Kidney (tissue), 14 donors: ENCODE results near the gene ZNF792. TPM values are rescaled to one million over a fixed set of nuclear protein-coding genes. Genes with fewer than 3 reads are reported as not detected.
A peak's percentile ranks its signal among the peaks of the same experiment; 100 is the strongest.
"Not testable (repeated sequence)": the region's sequence is repeated elsewhere in the genome, so short reads cannot be mapped to it uniquely, and the experiment has no call there.

Experiments
- DNase-seq, 5 donors: peaks; one replicate each; pipeline ENCODE4 v3.0.0-alpha.2; 2013 to 2020
- FAIRE-seq: peaks from 2 replicates; lab custom pipeline; 2012; peaks lifted over from hg19 to GRCh38; lab: Jason Lieb, UNC
- H3K27ac ChIP-seq, 2 donors: one replicate each; pipeline ENCODE4 v1.7.0; 2013; ENCODE audit warnings: low read depth in 2 of 2, low read length in 2 of 2, inconsistent platforms in 1 of 2
- H3K27me3 ChIP-seq: one replicate; pipeline ENCODE4 v1.7.1; 2013; ENCODE audit warnings: low read length, inconsistent platforms; ENCODE audit not compliant: control insufficient read depth, insufficient read depth
- H3K36me3 ChIP-seq, 3 donors: one replicate each; pipeline versions ENCODE4 v1.7.0 to v1.7.1; 2013; ENCODE audit warnings: low read length in 3 of 3, control low read depth in 1 of 3, inconsistent platforms in 1 of 3; ENCODE audit not compliant: insufficient read depth in 3 of 3, control insufficient read depth in 2 of 3
- H3K4me1 ChIP-seq, 3 donors: one replicate each; pipeline versions ENCODE4 v1.7.0 to v1.7.1; 2013; ENCODE audit warnings: low read length in 3 of 3, inconsistent platforms in 1 of 3, low read depth in 1 of 3; ENCODE audit not compliant: control insufficient read depth in 2 of 3, insufficient read depth in 2 of 3
- H3K4me3 ChIP-seq, 3 donors: one replicate each; pipeline versions ENCODE4 v1.7.0 to v1.8.1; 2013; ENCODE audit warnings: low read length in 3 of 3, control low read depth in 1 of 3, inconsistent platforms in 1 of 3
- H3K9ac ChIP-seq, 3 donors: one replicate each; pipeline versions ENCODE4 v1.7.0 to v1.7.1; 2013; ENCODE audit warnings: low read length in 3 of 3, control low read depth in 1 of 3, inconsistent platforms in 1 of 3
- H3K9me3 ChIP-seq, 3 donors: one replicate each; pipeline versions ENCODE4 v1.7.0 to v1.7.1; 2013; ENCODE audit warnings: low read length in 3 of 3, control low read depth in 1 of 3, inconsistent platforms in 1 of 3; ENCODE audit not compliant: control insufficient read depth in 2 of 3, insufficient read depth in 1 of 3
- intact Hi-C: fragments of 100-400 bp; cut with DNase I; formaldehyde crosslinking; loops from one replicate; pipeline ENCODE4 v1.11.1; 2022
- polyA plus RNA-seq: library from polyadenylated mRNA; stranded (reverse); fragments of 350-450 nt; fragmentation: Illumina TruSeq; extraction: RNeasy Lipid Tissue Mini Kit (QIAGEN cat#74804); gene quantifications from one replicate; pipeline ENCODE4 v1.2.3, GENCODE V29; 2014; ENCODE audit warnings: low read depth, low replicate concordance; ENCODE audit not compliant: insufficient read depth
- total RNA-seq: library from RNA; stranded (reverse); fragmentation: NEBNext Ultra II Directional; extraction: Animal tissue kit (Norgen Biotek cat#: 25700); gene quantifications from one replicate; pipeline ENCODE4 v1.2.1, GENCODE V29; 2021
- TF ChIP-seq, protein P1 (sequence below): IDR thresholded peaks from 3 replicates; pipeline ENCODE4 v1.5.1; 2012; ENCODE audit warnings: mild to moderate bottlenecking, moderate library complexity, borderline replicate concordance; ENCODE audit not compliant: insufficient read depth; ENCODE audit errors: extremely low read depth
- donor health status: control.
- donor health status: control.
- donor health status: control.
- donor health status: control.
- donor health status: control.
- donor health status: DM: yes; HTN: yes; CAD: no.
- donor health status: Normal renal cell carcinoma (clear cell type).

The ZNF792 gene
- total and polyA plus RNA-seq, 2 donors from 2014 or later = 2.0 to 9.1 TPM

DNA sequence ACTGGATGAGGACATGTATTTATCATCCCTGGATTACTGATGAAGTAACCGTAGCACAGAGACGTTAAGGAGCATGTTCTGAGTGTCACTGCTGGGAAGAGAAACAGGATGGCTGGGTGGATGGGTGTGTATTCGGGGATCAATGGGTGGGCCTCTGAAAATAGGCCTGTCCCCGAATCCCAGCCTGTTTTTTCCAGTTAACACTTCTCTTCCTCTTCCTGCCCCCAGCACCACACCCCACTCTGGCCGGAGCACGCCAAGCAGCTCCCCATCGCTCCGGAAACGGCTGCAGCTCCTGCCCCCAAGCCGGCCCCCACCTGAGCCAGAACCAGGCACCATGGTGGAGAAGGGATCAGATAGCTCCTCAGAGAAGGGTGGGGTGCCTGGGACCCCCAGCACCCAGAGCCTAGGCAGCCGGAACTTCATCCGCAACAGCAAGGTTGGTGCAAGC lies 44.9 kb upstream of the ZNF792 start:
- Histone ChIP-seq H3K9ac (no peak overlapping the region), H3K27ac (no peak overlapping the region), H3K36me3 (peaks cover 4 to 19% (median 5%) of the 10 kb centered on the region in 3 donors), H3K4me3 (no peak overlapping the region), H3K27me3 (no peaks in the 10 kb centered on the region), H3K9me3 (no peaks in the 10 kb centered on the region), H3K4me1 (peaks cover 0 to 8% (median 0%) of the 10 kb centered on the region in 3 donors)
- DNase-seq = no peak
- FAIRE-seq = no peak
- TF ChIP-seq, protein P1, sequence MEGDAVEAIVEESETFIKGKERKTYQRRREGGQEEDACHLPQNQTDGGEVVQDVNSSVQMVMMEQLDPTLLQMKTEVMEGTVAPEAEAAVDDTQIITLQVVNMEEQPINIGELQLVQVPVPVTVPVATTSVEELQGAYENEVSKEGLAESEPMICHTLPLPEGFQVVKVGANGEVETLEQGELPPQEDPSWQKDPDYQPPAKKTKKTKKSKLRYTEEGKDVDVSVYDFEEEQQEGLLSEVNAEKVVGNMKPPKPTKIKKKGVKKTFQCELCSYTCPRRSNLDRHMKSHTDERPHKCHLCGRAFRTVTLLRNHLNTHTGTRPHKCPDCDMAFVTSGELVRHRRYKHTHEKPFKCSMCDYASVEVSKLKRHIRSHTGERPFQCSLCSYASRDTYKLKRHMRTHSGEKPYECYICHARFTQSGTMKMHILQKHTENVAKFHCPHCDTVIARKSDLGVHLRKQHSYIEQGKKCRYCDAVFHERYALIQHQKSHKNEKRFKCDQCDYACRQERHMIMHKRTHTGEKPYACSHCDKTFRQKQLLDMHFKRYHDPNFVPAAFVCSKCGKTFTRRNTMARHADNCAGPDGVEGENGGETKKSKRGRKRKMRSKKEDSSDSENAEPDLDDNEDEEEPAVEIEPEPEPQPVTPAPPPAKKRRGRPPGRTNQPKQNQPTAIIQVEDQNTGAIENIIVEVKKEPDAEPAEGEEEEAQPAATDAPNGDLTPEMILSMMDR = no peak
- intact Hi-C loops = no loop called here

DNA sequence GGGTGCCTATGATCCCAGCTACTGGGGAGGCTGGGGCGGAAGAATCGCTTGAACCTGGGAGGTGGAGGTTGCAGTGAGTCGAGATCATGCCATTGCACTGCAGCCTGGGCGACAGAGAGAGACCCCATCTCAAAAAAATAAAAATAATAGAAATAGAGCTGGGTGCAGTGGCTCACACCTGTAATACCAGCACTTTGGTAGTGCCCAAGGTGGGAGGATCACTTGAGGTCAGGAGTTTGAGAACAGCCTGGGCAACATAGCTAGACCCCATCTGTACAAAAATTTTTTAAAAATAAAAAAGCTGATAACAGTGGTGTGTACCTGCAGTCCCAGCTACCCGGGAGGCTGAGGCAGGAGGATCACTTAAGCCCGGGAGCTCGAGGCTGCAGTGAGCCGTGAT lies 43.4 kb upstream of the ZNF792 start:
- Histone ChIP-seq H3K36me3 (peaks cover 4 to 22% (median 4%) of the 10 kb centered on the region in 3 donors), H3K4me1 (peaks cover 0 to 13% (median 2%) of the 10 kb centered on the region in 3 donors)
- H3K9me3 ChIP-seq, intact Hi-C loops, DNase-seq, FAIRE-seq, H3K27ac ChIP-seq, H3K4me3 ChIP-seq, H3K9ac ChIP-seq, H3K27me3 ChIP-seq: not testable (repeated sequence)

DNA sequence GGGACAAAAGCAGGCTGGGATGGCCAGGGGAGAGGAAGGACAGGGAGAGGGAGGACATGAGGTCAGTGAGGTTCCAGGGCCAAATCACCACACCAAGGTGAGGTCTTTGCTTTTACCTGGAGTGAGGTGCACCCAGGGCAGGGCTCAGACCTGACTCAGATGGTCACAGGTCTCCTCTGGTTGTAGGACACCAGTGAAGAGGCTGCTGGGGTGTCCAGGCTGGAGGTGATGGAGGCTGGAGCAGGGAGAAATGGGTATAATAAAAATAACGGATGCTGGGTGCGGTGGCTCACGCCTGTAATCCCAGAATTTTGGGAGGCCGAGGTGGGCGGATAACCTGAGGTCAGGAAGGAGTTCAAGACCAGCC lies 43.0 kb upstream of the ZNF792 start:
- Histone ChIP-seq H3K27me3 (no peaks in the 10 kb centered on the region), H3K36me3 (peaks cover 0 to 19% (median 4%) of the 10 kb centered on the region in 3 donors), H3K4me1 (peaks cover 0 to 13% (median 2%) of the 10 kb centered on the region in 3 donors), H3K9me3 (no peaks in the 10 kb centered on the region), H3K27ac (no peak overlapping the region), H3K4me3 (no peak overlapping the region), H3K9ac (no peak overlapping the region)
- TF ChIP-seq, protein P1 = no peak
- intact Hi-C loops = no loop called here
- no peak for DNase-seq
- FAIRE-seq = no peak

DNA sequence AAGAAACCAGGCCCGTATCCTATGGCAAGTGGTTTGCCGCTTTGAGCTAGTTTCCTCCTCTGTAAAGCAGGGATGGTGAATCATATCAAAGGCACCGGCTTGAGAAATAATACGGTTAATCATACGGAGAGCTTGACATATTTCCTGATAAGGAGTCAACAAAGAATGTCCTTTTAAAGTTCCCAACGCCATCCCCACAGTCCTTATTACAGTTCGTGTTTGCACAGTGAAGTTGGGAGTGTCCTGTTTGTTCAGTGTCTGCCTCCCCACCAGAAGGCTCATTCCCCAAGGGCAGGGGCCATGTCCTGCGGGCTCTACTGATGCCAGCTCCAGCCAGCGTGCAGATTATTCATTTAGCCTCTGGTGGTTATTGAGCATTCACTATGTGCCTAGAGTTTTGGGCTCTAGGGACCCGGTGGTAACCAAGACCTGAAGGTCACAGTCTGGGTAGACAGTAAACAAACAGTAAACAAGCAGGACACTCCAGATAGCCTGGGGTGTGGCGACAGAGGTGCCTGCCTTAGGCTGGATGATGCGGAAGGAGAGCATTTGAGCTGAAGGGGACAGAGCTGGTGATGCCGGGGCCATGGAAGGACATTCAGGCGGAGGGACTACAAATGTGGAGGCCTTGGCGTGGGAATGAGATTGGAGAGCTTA lies 42.4 kb upstream of the ZNF792 start:
- no peak for DNase-seq
- Histone ChIP-seq H3K4me3 (no peak overlapping the region), H3K9ac (no peak overlapping the region), H3K27me3 (no peaks in the 10 kb centered on the region), H3K9me3 (no peaks in the 10 kb centered on the region), H3K4me1 (peaks cover 0 to 15% (median 2%) of the 10 kb centered on the region in 3 donors), H3K36me3 (peaks cover 0 to 15% (median 4%) of the 10 kb centered on the region in 3 donors), H3K27ac (peak overlapping the region in 1 of 2 donors; percentile 50)
- intact Hi-C loops = no loop called here
- TF ChIP-seq, protein P1 = no peak
- FAIRE-seq = no peak

- intact Hi-C loops, H3K27ac ChIP-seq, H3K9me3 ChIP-seq, H3K4me3 ChIP-seq, H3K9ac ChIP-seq, FAIRE-seq, H3K27me3 ChIP-seq: not testable (repeated sequence)
- peak in 1 of 5 donors; percentile 17 for DNase-seq
- Histone ChIP-seq H3K4me1 (peaks cover 0 to 19% (median 2%) of the 10 kb centered on the region in 3 donors), H3K36me3 (peaks cover 0 to 15% (median 4%) of the 10 kb centered on the region in 3 donors)
Measured at GRCh38 chr19:35006007-35006341, 41.9 kb upstream of the ZNF792 start.
